ENCODE data around the gene DLG2. TPM values are rescaled to one million over a fixed set of nuclear protein-coding genes. Genes with fewer than 3 reads are reported as not detected.

Gene DLG2
- total and polyA plus RNA-seq, 2 of the 8 experiments (the other 6 are each of a cell fraction or from before 2014, with no cell fraction given), result 1.7 to 14.3 TPM

GRCh38 chr11:84865791-84866535, 761.2 kb downstream of the DLG2 start (continued):
- TF ChIP-seq SIRT6 (IDR thresholded peaks at IDR 0.05; ENCODE audit: low read length) (no peak), USF2 (IDR thresholded peaks at IDR 0.05; ENCODE audit: low read length) (no peak), MAFK (IDR thresholded peaks at IDR 0.05; ENCODE audit: low read depth, low read length) (no peak), POLR2AphosphoS5 (IDR thresholded peaks at IDR 0.05; ENCODE audit: low read depth, low read length) (no peak), NRF1 (IDR thresholded peaks at IDR 0.05; ENCODE audit: low read depth, low read length) (no peak), TCF12 (IDR thresholded peaks at IDR 0.05; ENCODE audit: low read depth, low read length) (no peak), TEAD4 (IDR thresholded peaks at IDR 0.05; ENCODE audit: low read depth, low read length) (no peak), BCL11A (IDR thresholded peaks at IDR 0.05; ENCODE audit: low read depth in 2 of 2, low read length in 2 of 2) (no peak)
